Measurements from ENCODE around the gene TOX4.
A peak's percentile ranks its signal among the peaks of the same experiment; 100 is the strongest.
"Not testable (repeated sequence)": the region's sequence is repeated elsewhere in the genome, so short reads cannot be mapped to it uniquely, and the experiment has no call there.

Gene TOX4

GRCh38 chr14:21476925-21477681 is at the start of gene TOX4, which contains the start of gene RAB2B:
Gene TOX4 (plus strand): TSS chr14:21477195. CDS start chr14:21477279, 84 bp downstream.
Gene RAB2B (minus strand): TSS chr14:21476959. CDS start chr14:21476872, 87 bp downstream.
- peak; percentile 93 for DNase-seq

- no peak for DNase-seq
Measured at GRCh38 chr14:21428930-21429329, 48.1 kb upstream of the TOX4 start.

- DNase-seq = no peak
Measured at GRCh38 chr14:21431126-21431525, 45.9 kb upstream of the TOX4 start.

- DNase-seq = no peak
Measured at GRCh38 chr14:21436567-21437062, 40.4 kb upstream of the TOX4 start.

- peak; percentile 99 for DNase-seq
Measured at GRCh38 chr14:21437063-21437901, 39.7 kb upstream of the TOX4 start.

- no peak for DNase-seq
Measured at GRCh38 chr14:21440859-21441258, 36.1 kb upstream of the TOX4 start.

- not testable (repeated sequence) for DNase-seq
Measured at GRCh38 chr14:21442657-21443056, 34.3 kb upstream of the TOX4 start.

GRCh38 chr14:21449899-21450216 is 27.1 kb upstream of the TOX4 start:
- DNase-seq = no peak

- DNase-seq = no peak
Measured at GRCh38 chr14:21454843-21455544, 22.0 kb upstream of the TOX4 start.

GRCh38 chr14:21455592-21455911 is 21.4 kb upstream of the TOX4 start:
- DNase-seq = no peak

GRCh38 chr14:21455912-21456667 is 20.9 kb upstream of the TOX4 start, which contains the start of gene CHD8:
Gene CHD8 (minus strand): TSS chr14:21456123. CDS start chr14:21431643, 24,480 bp downstream.
- peak; percentile 99 for DNase-seq

- DNase-seq = no peak
Measured at GRCh38 chr14:21467616-21468015, 9.4 kb upstream of the TOX4 start.

- DNase-seq = no peak
Measured at GRCh38 chr14:21475767-21476522, 1.1 kb upstream of the TOX4 start.

GRCh38 chr14:21476523-21476924 is 471 bp upstream of the TOX4 start:
- DNase-seq = no peak

GRCh38 chr14:21486640-21487087 is 9.7 kb downstream of the TOX4 start:
- no peak for DNase-seq

- no peak for DNase-seq
Measured at GRCh38 chr14:21494902-21495762, 18.1 kb downstream of the TOX4 start.

- no peak for DNase-seq
Measured at GRCh38 chr14:21496453-21496852, 19.5 kb downstream of the TOX4 start.

- DNase-seq = no peak
Measured at GRCh38 chr14:21498540-21499526, 21.8 kb downstream of the TOX4 start.

- DNase-seq = no peak
Measured at GRCh38 chr14:21501568-21501967, 24.6 kb downstream of the TOX4 start.
